ENCODE results near the gene COL21A1. TPM values are rescaled to one million over a fixed set of nuclear protein-coding genes. Genes with fewer than 3 reads are reported as not detected.

Gene COL21A1
- total RNA-seq, 4 donors from 2014 or later, result 8.3 to 22.2 (median 9.0) TPM

- Histone ChIP-seq H3K36me3 (peaks cover 0 to 4% (median 0%) of the 10 kb centered on the region in 4 donors), H3K9me3 (no peaks in the 10 kb centered on the region), H3K4me3 (no peak overlapping the region), H3K4me1 (no peaks in the 10 kb centered on the region), H3K27me3 (no peaks in the 10 kb centered on the region), H3K27ac (replicated peaks in 1 of 4) (peak overlapping the region in 2 of 4 donors; percentile 4 to 54)
- intact Hi-C loops (cut with DNase I), result no loop called here
- no peak for TF ChIP-seq POLR2A (IDR thresholded peaks at IDR 0.05; ENCODE audit: low read depth)
- no peak for DNase-seq (ENCODE audit: extremely low spot score)
- 58% methylated on average over 1 of the region's 1 CpG for WGBS
Observed at GRCh38 chr6:56073315-56073714, 174.1 kb downstream of the COL21A1 start.

- Histone ChIP-seq H3K27me3 (no peaks in the 10 kb centered on the region), H3K36me3 (peaks cover 0 to 4% (median 0%) of the 10 kb centered on the region in 4 donors), H3K27ac (replicated peaks in 1 of 4) (peak overlapping the region in 2 of 4 donors; percentile 4 to 54), H3K9me3 (no peaks in the 10 kb centered on the region), H3K4me1 (no peaks in the 10 kb centered on the region), H3K4me3 (no peak overlapping the region)
- no peak for DNase-seq (ENCODE audit: extremely low spot score)
- TF ChIP-seq EP300 (IDR thresholded peaks at IDR 0.05) (no peak), POLR2A (IDR thresholded peaks at IDR 0.05; ENCODE audit: low read depth) (no peak), POLR2AphosphoS5 (IDR thresholded peaks at IDR 0.05) (peak in 1 of 2 donors; percentile 10), CTCF (IDR thresholded peaks at IDR 0.05) (no peak)
- intact Hi-C loops (cut with DNase I), result no loop called here
- WGBS, result 69% methylated on average over 1 of the region's 1 CpG
Observed at GRCh38 chr6:56072856-56073255, 174.5 kb downstream of the COL21A1 start.

GRCh38 chr6:56065408-56065807, 182.0 kb downstream of the COL21A1 start:
- TF ChIP-seq POLR2A (IDR thresholded peaks at IDR 0.05; ENCODE audit: low read depth) (no peak), POLR2AphosphoS5 (IDR thresholded peaks at IDR 0.05) (no peak), CTCF (IDR thresholded peaks at IDR 0.05) (no peak), EP300 (IDR thresholded peaks at IDR 0.05) (no peak)
- peaks cover 0 to 21% (median 0%) of the 10 kb centered on the region in 4 donors for H3K36me3 ChIP-seq
- intact Hi-C loops (cut with DNase I), result no loop called here

GRCh38 chr6:56062836-56063235, 184.5 kb downstream of the COL21A1 start:
- WGBS, result 62% methylated on average over 1 of the region's 1 CpG
- H3K36me3 ChIP-seq, result peaks cover 0 to 21% (median 0%) of the 10 kb centered on the region in 4 donors
- intact Hi-C loops (cut with DNase I), result no loop called here

More at GRCh38 chr6:56065408-56065807, 182.0 kb downstream of the COL21A1 start:
- H3K4me3 ChIP-seq, result no peak overlapping the region
- no peak for DNase-seq (ENCODE audit: extremely low spot score)
- no peaks in the 10 kb centered on the region for H3K27me3 ChIP-seq
- no peaks in the 10 kb centered on the region for H3K9me3 ChIP-seq
- no peak overlapping the region for H3K27ac ChIP-seq (replicated peaks in 1 of 4)
- H3K4me1 ChIP-seq, result no peaks in the 10 kb centered on the region

GRCh38 chr6:56058636-56059035, 188.7 kb downstream of the COL21A1 start:
- H3K4me1 ChIP-seq, result no peaks in the 10 kb centered on the region
- intact Hi-C loops (cut with DNase I), result no loop called here

More at GRCh38 chr6:56062836-56063235, 184.5 kb downstream of the COL21A1 start:
- H3K4me3 ChIP-seq, result no peak overlapping the region
- no peaks in the 10 kb centered on the region for H3K27me3 ChIP-seq
- no peaks in the 10 kb centered on the region for H3K9me3 ChIP-seq
- TF ChIP-seq EP300 (IDR thresholded peaks at IDR 0.05), result no peak
- no peak for TF ChIP-seq POLR2A (IDR thresholded peaks at IDR 0.05; ENCODE audit: low read depth)
- no peak for TF ChIP-seq CTCF (IDR thresholded peaks at IDR 0.05)
- no peak for TF ChIP-seq POLR2AphosphoS5 (IDR thresholded peaks at IDR 0.05)
- no peak overlapping the region for H3K27ac ChIP-seq (replicated peaks in 1 of 4)
- H3K4me1 ChIP-seq, result no peaks in the 10 kb centered on the region
- DNase-seq (ENCODE audit: extremely low spot score), result no peak

More at GRCh38 chr6:56058636-56059035, 188.7 kb downstream of the COL21A1 start:
- Histone ChIP-seq H3K9me3 (no peaks in the 10 kb centered on the region), H3K4me3 (no peak overlapping the region), H3K36me3 (peaks cover 0 to 13% (median 0%) of the 10 kb centered on the region in 4 donors), H3K27me3 (no peaks in the 10 kb centered on the region), H3K27ac (replicated peaks in 1 of 4) (no peak overlapping the region)
- no peak for TF ChIP-seq POLR2AphosphoS5 (IDR thresholded peaks at IDR 0.05)
- no peak for TF ChIP-seq CTCF (IDR thresholded peaks at IDR 0.05)
- TF ChIP-seq POLR2A (IDR thresholded peaks at IDR 0.05; ENCODE audit: low read depth), result no peak
- no peak for TF ChIP-seq EP300 (IDR thresholded peaks at IDR 0.05)
- DNase-seq (ENCODE audit: extremely low spot score), result no peak
- 76% methylated on average over 2 of the region's 2 CpGs for WGBS

Data from esophagus muscularis mucosa (tissue), 4 donors.